Measurements from ENCODE around the gene ZNF654. TPM values are rescaled to one million over a fixed set of nuclear protein-coding genes. Genes with fewer than 3 reads are reported as not detected.

The ZNF654 gene
- total RNA-seq, 4 donors from 2014 or later = 13.7 to 31.5 (median 15.7) TPM

DNA sequence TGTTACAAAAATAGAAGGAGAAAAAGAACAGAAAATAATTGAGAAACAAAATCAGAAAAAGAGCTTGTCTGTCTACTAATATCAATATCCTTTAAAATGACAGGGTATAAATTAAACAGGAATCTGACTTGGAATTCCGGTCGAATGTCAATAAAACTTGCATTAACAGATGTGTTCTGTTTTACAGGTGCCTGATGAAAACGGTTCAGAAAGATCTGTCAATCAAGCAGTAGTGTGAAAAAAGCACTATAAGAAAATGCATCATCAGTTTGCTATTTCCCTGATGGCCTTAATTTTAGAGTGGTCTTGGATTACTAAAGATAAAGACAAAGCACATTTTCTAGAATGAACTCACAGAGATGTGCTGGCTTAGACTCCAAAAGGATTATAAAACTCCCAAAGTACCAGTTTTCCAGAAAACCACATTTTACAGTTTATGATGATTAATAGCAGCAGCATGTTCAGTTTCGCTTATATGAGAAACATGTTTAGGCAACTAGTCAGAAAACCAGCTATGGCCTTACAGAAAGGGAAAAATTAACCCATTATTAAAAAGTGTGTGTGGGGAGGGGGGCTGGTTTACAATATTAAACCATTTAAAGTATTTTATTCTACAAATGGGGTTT lies 82.5 kb downstream of the ZNF654 start:
- no peaks in the 10 kb centered on the region for H3K9me3 ChIP-seq
- peak overlapping the region in 1 of 4 donors; percentile 15 for H3K27ac ChIP-seq
- no peak overlapping the region for H3K4me3 ChIP-seq
- no peak for DNase-seq (ENCODE audit: low spot score in 2 of 2)
- 46 to 56% methylated on average over 4 of the region's 4 CpGs for whole genome bisulfite sequencing, 2 donors
- no peaks in the 10 kb centered on the region for H3K4me1 ChIP-seq
- TF ChIP-seq EP300 (IDR thresholded peaks at IDR 0.05) (no peak), POLR2A (IDR thresholded peaks at IDR 0.05) (no peak)
- TF ChIP-seq, protein P1, sequence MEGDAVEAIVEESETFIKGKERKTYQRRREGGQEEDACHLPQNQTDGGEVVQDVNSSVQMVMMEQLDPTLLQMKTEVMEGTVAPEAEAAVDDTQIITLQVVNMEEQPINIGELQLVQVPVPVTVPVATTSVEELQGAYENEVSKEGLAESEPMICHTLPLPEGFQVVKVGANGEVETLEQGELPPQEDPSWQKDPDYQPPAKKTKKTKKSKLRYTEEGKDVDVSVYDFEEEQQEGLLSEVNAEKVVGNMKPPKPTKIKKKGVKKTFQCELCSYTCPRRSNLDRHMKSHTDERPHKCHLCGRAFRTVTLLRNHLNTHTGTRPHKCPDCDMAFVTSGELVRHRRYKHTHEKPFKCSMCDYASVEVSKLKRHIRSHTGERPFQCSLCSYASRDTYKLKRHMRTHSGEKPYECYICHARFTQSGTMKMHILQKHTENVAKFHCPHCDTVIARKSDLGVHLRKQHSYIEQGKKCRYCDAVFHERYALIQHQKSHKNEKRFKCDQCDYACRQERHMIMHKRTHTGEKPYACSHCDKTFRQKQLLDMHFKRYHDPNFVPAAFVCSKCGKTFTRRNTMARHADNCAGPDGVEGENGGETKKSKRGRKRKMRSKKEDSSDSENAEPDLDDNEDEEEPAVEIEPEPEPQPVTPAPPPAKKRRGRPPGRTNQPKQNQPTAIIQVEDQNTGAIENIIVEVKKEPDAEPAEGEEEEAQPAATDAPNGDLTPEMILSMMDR (IDR thresholded peaks at IDR 0.05) = no peak
- peaks cover 0 to 34% (median 6%) of the 10 kb centered on the region in 3 donors for H3K36me3 ChIP-seq
- no peaks in the 10 kb centered on the region for H3K27me3 ChIP-seq

DNA sequence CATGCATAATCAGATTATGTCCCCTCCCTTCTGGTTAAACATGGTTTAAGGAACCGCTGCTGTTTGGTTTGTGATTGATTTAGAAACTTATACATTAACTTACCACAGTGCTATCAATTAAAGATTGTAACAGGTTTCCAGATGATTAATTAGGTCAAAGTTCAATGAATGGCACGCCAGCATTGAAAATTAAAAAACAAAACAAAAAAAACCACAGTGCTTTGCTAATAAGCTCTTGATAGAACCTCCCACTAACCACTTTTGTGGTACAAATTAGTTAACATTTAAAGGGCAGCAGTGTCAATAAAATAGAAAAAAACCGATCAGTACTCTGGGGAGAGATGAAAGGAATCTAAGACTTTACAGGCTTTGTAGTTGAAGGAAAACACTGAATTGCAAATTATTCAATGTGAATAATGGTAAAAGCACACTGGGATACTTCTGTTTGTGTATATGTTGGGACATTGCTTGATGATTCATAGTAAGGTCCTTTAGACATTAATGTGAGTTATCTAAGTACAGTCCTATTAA lies 83.1 kb downstream of the ZNF654 start:
- Histone ChIP-seq H3K4me1 (no peaks in the 10 kb centered on the region), H3K27me3 (no peaks in the 10 kb centered on the region), H3K36me3 (peaks cover 0 to 30% (median 6%) of the 10 kb centered on the region in 3 donors), H3K27ac (peak overlapping the region in 1 of 4 donors; percentile 15), H3K4me3 (no peak overlapping the region), H3K9me3 (no peaks in the 10 kb centered on the region)
- WGBS, 2 donors = 49 to 55% methylated on average over 3 of the region's 3 CpGs
- DNase-seq (ENCODE audit: low spot score in 2 of 2) = no peak
- no peak for TF ChIP-seq POLR2A (IDR thresholded peaks at IDR 0.05)
- TF ChIP-seq EP300 (IDR thresholded peaks at IDR 0.05) = no peak
- TF ChIP-seq, protein P1 (IDR thresholded peaks at IDR 0.05) = no peak

DNA sequence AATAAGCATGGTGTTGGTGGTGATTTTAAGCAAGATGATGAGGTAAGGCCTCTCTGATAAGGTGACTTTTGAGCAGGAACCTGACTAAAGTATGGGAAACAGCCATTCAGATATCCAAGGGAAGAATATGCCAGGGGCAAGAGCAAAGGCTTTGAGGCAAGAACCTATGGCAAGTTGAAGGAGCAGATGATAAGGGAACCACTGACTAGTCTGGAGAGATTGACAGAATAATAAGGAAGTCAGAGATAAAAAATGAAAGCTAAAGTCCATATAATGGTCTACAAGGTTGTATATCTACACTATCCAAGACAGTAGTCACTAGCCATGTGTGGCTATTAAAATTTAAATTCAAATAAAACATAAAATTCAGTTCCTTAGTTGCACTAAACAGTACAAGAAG lies 88.2 kb downstream of the ZNF654 start:
- no peak for DNase-seq (ENCODE audit: low spot score in 2 of 2)
- H3K27me3 ChIP-seq = no peaks in the 10 kb centered on the region
- H3K9me3 ChIP-seq = no peaks in the 10 kb centered on the region
- H3K36me3 ChIP-seq = no peaks in the 10 kb centered on the region
- no peak overlapping the region for H3K4me3 ChIP-seq
- H3K27ac ChIP-seq = no peak overlapping the region
- H3K4me1 ChIP-seq = peaks cover 0 to 30% (median 14%) of the 10 kb centered on the region in 4 donors
- TF ChIP-seq EP300 (IDR thresholded peaks at IDR 0.05) = no peak
- no peak for TF ChIP-seq POLR2A (IDR thresholded peaks at IDR 0.05)
- TF ChIP-seq, protein P1 (IDR thresholded peaks at IDR 0.05) = no peak

DNA sequence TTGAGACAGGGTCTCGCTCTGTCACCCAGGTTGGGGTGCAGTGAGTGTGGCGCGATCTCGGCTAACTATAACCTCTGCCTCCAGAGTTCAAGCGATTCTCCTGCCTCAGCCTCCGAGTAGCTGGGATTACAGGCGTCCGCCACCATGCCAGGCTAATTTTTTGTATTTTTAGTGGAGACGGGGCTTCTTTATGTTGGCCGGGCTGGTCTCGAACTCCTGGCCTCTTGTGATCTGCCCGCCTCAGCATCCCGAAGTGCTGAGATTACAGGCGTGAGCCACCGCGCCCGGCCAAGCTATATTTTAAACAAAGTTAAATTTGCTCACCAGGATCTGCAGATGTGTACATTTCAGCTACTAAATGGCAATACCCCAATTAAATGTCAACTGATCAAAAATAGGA lies 89.6 kb downstream of the ZNF654 start:
- Histone ChIP-seq H3K36me3 (peaks cover 0 to 7% (median 0%) of the 10 kb centered on the region in 3 donors), H3K4me1 (peaks cover 0 to 42% (median 14%) of the 10 kb centered on the region in 4 donors), H3K27ac (no peak overlapping the region), H3K27me3 (no peaks in the 10 kb centered on the region), H3K9me3 (no peaks in the 10 kb centered on the region), H3K4me3 (peak overlapping the region; percentile 65 to 97 (median 82))
- no peak for TF ChIP-seq EP300 (IDR thresholded peaks at IDR 0.05)
- TF ChIP-seq POLR2A (IDR thresholded peaks at IDR 0.05) = no peak
- TF ChIP-seq, protein P1 (IDR thresholded peaks at IDR 0.05) = no peak
- 74 to 76% methylated on average over 17 of the region's 17 CpGs for WGBS, 2 donors
- DNase-seq (ENCODE audit: low spot score in 2 of 2) = no peak

DNA sequence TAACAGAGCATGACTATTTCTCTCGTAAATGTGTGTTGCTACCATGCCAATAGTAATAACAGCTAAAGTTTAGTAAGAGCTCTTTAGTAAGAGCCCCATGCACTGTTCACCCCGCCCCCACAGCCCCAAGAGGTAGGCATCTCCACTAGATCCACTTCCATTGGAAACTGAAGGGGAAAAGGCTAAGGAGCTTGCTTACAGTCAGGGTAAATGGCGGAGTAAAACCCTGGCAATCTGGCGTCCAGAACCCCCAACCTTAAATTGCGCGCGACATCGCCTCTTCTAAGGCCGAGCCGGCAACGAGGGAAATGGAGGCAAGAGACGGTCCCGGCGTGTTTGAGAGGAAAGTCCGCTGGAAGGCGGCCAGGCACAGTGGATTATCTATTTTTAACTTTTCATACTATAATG lies 90.0 kb downstream of the ZNF654 start:
- Histone ChIP-seq H3K4me3 (peak overlapping the region; percentile 65 to 97 (median 82)), H3K36me3 (peaks cover 0 to 12% (median 0%) of the 10 kb centered on the region in 3 donors), H3K27me3 (no peaks in the 10 kb centered on the region), H3K4me1 (peaks cover 0 to 45% (median 14%) of the 10 kb centered on the region in 4 donors), H3K9me3 (no peaks in the 10 kb centered on the region), H3K27ac (peak overlapping the region; percentile 80 to 99 (median 94))
- TF ChIP-seq EP300 (IDR thresholded peaks at IDR 0.05) (no peak), POLR2A (IDR thresholded peaks at IDR 0.05) (no peak)
- TF ChIP-seq, protein P1 (IDR thresholded peaks at IDR 0.05) = no peak
- DNase-seq (ENCODE audit: low spot score in 2 of 2) = no peak
- 0 to 1% methylated on average over 16 of the region's 16 CpGs for WGBS, 2 donors
